DMS53 treated with DMSO at 0.1 percent for 48 hours (cell line): ENCODE data around the gene SSPN.
"Not testable (repeated sequence)": the region's sequence is repeated elsewhere in the genome, so short reads cannot be mapped to it uniquely, and the experiment has no call there.

ENCODE experiments used
- DNase-seq: peaks from one replicate; lab custom pipeline; 2025; ENCODE audit not compliant: unreplicated experiment; lab: John Stamatoyannopoulos, UW

The SSPN gene

GRCh38 chr12:26226629-26227360 is 31.4 kb downstream of the SSPN start:
- DNase-seq = no peak

GRCh38 chr12:26227361-26227745 is 32.0 kb downstream of the SSPN start:
- no peak for DNase-seq

DNA sequence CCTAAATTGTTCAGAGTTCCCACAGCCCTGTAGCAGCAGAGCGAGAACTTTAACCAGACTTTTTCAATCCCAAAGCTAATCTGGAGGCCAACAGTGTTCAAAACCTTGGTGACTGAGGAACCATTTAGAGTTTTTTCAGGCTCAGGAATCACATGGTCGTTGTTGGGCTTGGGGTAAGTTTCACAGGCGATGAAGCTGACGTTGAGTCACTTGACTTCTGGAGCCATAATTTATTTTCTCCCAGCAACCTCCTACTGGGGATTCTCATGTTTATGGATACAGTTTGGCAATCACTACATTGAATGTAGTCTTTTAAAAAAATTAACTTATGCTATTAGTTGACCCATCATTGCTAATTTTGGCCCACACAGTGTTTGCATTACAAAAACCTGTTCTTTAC is 34.5 kb downstream of the SSPN start:
- DNase-seq = no peak

DNA sequence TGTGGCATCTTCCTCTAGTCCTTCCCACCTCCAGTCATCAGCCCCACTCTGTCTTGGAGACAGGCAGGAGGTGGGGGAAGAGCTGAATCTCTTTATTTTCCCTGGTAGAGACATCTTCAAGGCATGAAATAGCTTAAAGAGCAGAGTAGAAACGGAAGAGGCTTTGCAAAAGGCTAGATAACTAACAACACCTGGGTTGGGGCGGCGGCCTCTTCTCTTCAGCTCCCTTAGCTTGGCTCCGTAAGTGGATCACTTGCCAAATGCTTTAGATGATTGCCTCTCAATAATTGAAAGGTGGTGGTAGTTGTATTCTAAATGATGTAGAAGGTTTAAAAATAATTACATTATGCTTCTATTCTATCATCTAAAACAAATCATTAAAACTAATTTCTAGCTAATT is 36.1 kb downstream of the SSPN start:
- no peak for DNase-seq

DNA sequence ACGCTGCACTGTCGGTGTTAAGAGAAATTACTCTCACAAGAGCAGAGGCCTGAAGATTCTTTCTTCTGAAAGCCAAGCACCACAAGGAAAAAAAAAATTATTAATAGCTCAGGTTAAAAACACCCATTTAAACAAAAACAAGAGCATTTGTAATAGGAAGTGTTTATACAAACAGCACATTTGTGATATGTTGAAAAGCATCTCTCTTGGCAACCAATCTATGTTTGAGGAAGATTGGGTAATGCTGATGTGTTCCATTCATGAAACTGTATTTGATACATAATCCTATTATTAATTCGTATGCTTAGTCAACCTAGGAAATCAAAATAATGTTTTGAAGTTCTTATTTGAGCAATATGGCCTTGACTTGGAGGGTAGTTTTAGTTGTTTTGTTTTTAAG is 36.5 kb downstream of the SSPN start:
- no peak for DNase-seq

DNA sequence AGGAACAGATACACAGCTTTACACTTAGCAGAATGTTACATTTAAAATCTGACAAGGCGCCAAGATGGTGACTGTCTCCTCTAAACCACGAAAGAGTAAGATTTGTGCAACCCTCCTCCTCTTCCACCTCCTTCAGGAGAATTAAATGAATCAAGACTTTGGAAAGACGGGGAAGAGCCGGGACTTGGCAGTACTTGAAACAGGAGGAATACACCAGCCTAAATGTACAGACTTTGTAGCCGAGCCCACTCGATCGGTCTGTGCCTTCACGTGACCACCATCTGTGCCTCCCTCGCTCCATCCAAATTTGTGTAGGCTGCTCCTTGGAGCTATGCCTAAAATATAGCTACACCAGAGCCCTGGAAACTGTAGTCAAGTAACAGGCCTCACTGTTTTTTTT is 38.3 kb downstream of the SSPN start:
- no peak for DNase-seq

DNA sequence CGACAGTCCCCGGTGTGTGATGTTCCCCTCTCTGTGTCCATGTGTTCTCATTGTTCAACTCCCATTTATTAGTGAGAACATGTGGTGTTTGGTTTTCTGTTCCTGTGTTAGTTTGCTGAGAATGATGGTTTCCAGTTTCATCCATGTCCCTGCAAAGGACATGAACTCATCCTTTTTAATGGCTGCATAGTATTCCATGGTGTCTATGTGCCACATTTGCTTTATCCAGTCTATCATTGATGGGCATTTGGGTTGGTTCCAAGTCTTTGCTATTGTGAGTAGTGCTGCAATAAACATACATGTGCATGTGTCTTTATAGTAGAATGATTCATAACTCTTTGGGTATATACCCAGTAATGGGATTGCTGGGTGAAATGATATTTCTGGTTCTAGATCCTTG is 40.1 kb downstream of the SSPN start:
- not testable (repeated sequence) for DNase-seq

DNA sequence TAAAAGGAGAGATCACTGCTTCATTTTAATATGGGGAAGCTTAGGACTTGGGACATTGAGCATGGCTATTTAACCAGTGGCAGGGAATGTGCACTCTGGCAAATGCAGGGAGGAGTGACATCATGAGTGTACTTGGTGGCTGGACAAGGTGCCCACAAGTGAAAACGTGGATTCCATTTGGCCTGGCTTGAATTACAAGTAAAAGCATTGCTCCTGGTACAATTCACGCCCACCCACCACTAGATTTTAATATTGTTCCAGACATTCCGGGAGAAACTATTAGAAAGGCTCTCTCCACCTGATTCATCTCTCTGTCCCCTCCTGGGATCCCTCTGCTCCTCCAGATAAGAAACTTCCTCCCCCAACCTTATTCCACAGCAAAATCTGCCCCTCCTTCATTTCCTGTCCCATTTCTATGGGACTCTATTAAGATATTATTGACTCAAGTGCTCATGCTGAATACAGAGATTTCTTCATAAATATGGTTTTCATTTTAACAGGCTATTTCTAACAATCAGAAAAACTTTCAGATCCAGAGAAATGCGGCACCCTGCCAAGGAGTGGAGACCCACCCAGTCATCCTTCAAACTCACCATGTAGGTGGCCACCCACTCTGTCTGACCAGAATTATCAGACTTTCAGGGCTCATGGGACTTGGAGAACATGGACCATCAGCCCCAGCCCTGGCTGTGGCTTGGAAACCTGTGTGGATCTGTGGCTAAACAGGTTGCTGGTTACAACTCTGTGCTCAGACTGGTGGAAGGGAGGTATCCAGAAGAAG is 43.2 kb downstream of the SSPN start:
- DNase-seq = no peak

DNA sequence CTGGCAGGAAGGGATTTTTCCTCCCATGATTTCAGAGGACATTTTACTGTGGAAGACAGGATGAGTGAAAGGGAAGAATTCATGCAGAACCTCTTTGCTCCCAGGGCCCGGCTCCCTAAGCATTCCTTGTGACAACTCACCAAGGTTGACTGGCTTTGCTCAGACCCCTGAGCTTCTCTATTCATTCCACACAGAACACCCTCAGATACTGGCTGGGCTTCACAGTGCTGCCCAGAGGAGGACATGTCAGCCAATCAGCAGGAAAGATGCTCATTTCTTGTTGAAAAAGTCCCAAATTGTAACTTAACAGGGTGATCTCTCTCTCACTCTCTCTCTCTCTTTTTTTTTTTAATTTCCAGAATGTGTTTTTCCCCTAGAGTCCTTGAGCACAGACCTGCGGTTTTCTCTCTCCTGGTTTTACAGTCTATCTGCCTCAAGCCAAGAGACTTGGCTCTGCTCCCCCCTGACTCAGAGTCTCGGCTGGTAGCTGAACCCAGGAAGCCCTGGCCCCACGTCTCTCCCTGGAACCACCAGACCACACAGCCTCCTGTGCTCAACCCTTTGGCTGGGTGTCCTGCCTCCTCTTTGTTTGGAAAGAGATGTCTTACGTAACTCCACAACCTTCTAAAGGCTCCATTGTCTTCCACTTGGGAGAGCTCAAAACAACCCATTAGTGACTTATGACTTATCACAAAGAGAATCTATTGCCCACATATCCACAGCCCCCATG is 43.9 kb downstream of the SSPN start:
- DNase-seq = no peak

- DNase-seq = no peak
Measured at GRCh38 chr12:26239852-26240815, 44.8 kb downstream of the SSPN start.

DNA sequence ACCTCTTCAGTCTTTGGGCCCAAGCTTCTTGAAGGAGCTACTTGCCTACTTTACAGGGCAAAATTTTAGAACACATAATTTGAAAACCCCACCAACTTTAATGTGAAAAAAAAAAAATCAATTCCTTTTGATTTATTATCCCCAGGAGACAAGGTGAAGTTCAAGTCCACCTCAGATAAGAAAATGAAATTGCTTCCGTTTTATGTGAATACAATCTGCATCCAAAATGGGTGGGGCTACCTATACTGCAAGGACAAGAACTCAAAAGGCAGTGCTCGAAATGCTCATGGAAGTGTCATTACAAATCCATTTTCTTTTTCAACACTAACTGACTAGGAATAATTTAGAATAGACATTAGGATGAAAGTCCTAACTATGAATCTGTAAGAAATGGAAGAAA is 45.7 kb downstream of the SSPN start:
- DNase-seq = no peak

GRCh38 chr12:26242683-26243082 is 47.3 kb downstream of the SSPN start:
- no peak for DNase-seq

- no peak for DNase-seq
Measured at GRCh38 chr12:26244503-26244902, 49.1 kb downstream of the SSPN start.

DNA sequence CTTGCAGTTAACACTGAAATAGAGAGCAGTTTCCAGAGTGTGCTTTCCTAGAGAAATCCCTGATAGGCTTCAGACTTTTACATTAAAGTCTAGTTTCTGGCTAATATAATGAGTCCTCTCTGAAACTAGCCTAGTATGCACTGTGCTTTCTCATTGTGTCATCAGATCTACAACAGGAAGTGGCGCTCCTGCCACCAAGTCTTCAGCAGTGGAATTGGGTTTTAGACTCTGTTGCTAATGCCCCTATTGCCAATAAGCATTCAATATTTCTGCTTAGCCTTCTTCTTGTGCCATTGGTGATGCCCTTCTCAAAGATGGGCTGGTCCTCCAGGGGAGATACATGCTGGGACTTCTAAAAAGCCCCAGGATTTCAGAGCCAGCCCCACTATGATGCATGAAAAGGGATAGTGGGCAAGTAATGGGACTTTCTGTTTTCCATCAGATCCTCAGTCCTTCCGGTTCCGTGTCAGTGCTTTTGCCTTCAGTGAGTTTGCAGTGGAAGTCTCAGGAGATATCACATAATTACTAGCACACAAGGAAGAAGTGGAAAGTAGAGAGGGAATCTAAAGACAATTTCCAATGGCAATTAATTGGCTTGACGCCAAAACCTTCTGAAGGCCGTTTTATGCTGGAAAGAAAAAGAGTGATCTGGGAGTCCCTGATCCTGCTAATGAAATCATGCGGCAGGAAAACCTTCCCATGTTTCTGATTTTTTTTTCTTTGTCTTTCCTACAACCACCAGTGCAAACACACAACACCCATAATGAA is 50.0 kb downstream of the SSPN start:
- no peak for DNase-seq

- DNase-seq = no peak
Measured at GRCh38 chr12:26246483-26247164, 51.3 kb downstream of the SSPN start.

DNA sequence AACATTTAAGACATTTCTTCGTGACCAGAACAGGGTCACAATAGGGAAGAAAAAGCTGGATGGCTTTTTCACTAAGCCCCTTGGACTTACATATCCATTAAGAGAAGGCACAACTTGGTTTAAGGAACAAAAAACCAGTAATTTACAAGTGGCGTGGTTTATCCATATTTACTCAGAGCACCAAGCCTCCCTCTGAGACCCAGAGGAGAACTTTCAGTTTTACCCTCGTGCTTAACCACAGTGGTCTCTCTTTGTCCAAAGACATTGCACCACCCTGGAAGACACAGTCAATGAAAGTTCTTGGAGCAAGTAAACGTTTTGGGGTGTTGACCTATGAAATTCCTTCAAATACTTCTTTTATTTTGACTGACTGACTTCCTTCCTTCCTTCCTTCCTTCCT is 52.5 kb downstream of the SSPN start:
- no peak for DNase-seq

GRCh38 chr12:26250801-26251200 is 55.4 kb downstream of the SSPN start:
- DNase-seq = no peak

GRCh38 chr12:26251600-26251999 is 56.2 kb downstream of the SSPN start:
- DNase-seq = no peak

DNA sequence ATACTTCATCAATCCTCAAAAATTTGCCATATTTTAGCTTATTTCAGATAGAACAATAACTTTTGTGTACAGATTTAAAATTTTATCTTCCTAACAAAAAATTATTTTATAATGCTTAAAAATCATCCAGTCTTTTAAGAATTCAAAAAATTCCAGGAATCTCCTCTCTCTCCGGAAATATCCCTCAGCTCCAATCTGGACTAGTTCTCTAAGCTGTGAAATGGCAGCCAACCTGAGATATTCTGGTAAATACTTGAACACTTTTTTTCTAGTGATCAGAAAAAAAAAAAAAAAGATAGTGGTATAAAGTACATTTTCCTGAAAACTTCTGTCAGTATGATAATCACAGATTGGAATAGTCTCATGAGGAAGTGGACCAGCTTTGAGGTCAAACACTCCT is 57.6 kb downstream of the SSPN start:
- DNase-seq = no peak
